Uterus (tissue), 4 donors: ENCODE results near the gene OR2L2. TPM values are rescaled to one million over a fixed set of nuclear protein-coding genes. Genes with fewer than 3 reads are reported as not detected.
"Not testable (repeated sequence)": the region's sequence is repeated elsewhere in the genome, so short reads cannot be mapped to it uniquely, and the experiment has no call there.

Experiments used
- DNase-seq, 2 donors: peaks; one replicate each; pipeline ENCODE4 v3.0.0-alpha.2; 2019 to 2020
- H3K27ac ChIP-seq, 2 donors: fragments of 200-600 bp; sonication (generic); 1 replicate in 1 of 2; 2 replicates in 1 of 2; pipeline ENCODE4 v1.5.1; 2016 to 2018
- H3K27me3 ChIP-seq, 2 donors: fragments of 200-600 bp; sonication (generic); one replicate each; pipeline ENCODE4 v1.5.1; 2018 to 2019; ENCODE audit warnings: control low read depth in 1 of 2
- H3K36me3 ChIP-seq, 2 donors: fragments of 200-600 bp; sonication (generic); one replicate each; pipeline ENCODE4 v1.5.1; 2019; ENCODE audit warnings: control low read depth in 1 of 2
- H3K4me1 ChIP-seq, 2 donors: fragments of 200-600 bp; sonication (generic); one replicate each; pipeline ENCODE4 v1.5.1; 2018 to 2019; ENCODE audit warnings: control low read depth in 1 of 2
- H3K4me3 ChIP-seq, 2 donors: fragments of 200-600 bp; sonication (generic); 1 replicate in 1 of 2; 2 replicates in 1 of 2; pipeline ENCODE4 v1.5.1; 2018 to 2019; ENCODE audit warnings: mild to moderate bottlenecking in 1 of 2
- H3K9me3 ChIP-seq, 2 donors: fragments of 200-600 bp; sonication (generic); one replicate each; pipeline ENCODE4 v1.5.1; 2019; ENCODE audit warnings: control low read depth in 1 of 2
- CTCF ChIP-seq, 4 experiments: fragments of 200-600 bp in 2 of 4; fragments of 450-650 bp in 2 of 4; sonication (generic) in 2 of 4; IDR thresholded peaks; one replicate each; pipeline ENCODE4 v1.5.1; 2016 to 2019; ENCODE audit warnings: antibody characterized with exemption in 4 of 4, mild to moderate bottlenecking in 2 of 4, moderate library complexity in 1 of 4
- POLR2A ChIP-seq, 2 donors: fragments of 450-650 bp; IDR thresholded peaks; one replicate each; pipeline ENCODE4 v1.6.1; 2016; ENCODE audit warnings: antibody characterized with exemption in 2 of 2, mild to moderate bottlenecking in 1 of 2, moderate library complexity in 1 of 2
- intact Hi-C: fragments of 100-400 bp; cut with DNase I; formaldehyde crosslinking; loops from one replicate; pipeline ENCODE4 v1.15.1; 2023; ENCODE audit warnings: low total_unique reads
- small RNA-seq: library from RNA; depleted of rRNA; stranded (forward); fragments of <200 nt; gene quantifications from one replicate; pipeline ENCODE3, GENCODE V24; 2016
- total RNA-seq, 4 donors: library from RNA; depleted of rRNA in 3 of 4; stranded (reverse); fragments of >200 nt in 3 of 4; gene quantifications; one replicate each; pipeline versions ENCODE4 v1.1.0 to v1.2.4, GENCODE V29; 2014 to 2023
- donor health status: DM: yes; HTN: yes; CAD: no.

Gene OR2L2
- total RNA-seq, 4 donors from 2014 or later: 0.30 TPM; not detected in 3

DNA sequence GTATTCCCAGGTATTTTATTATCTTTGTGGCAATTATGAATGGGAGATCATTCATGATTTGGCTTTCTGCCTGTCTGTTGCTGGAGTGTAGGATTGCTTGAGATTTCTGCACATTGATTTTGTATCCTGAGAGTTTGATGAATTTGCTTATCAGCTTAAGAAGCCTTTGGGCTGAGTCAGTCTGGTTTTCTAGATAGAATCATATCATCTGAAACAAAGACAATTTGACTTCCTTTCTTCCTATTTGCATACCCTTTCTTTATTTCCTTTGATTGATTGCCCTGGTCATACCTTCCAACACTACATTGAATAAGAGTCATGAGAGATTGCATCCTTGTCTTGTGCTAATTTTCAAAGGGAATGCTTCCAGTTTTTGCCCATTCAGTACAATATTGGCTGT is 24.8 kb downstream of the OR2L2 start:
- intact Hi-C loops: no loop called here
- Histone ChIP-seq H3K9me3 (no peaks in the 10 kb centered on the region), H3K36me3 (no peaks in the 10 kb centered on the region), H3K27ac (no peak overlapping the region), H3K4me3 (no peak overlapping the region), H3K4me1 (no peaks in the 10 kb centered on the region), H3K27me3 (no peaks in the 10 kb centered on the region)
- TF ChIP-seq CTCF (IDR thresholded peaks at IDR 0.05): no peak
- TF ChIP-seq POLR2A (IDR thresholded peaks at IDR 0.05): no peak
- DNase-seq: no peak

DNA sequence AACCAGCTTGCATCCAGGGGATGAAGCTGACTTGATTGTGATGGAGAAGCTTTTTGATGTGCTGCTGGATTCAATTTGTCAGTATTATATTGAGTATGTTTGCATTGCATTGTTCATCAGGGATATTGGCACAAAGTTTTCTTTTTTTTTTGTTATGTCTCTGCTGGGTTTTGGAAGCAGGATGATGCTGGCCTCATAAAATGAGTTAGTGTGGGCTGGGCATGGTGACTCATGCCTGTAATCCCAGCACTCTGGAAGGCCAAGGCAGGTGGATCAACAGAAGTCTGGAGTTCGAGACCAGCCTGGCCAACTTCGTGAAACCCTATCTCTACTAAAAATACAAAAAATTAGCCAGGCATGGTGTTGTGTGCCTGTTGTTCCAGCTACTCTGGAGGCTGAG is 25.4 kb downstream of the OR2L2 start:
- no peak for DNase-seq
- intact Hi-C loops: no loop called here
- TF ChIP-seq POLR2A (IDR thresholded peaks at IDR 0.05): no peak
- no peak for TF ChIP-seq CTCF (IDR thresholded peaks at IDR 0.05)
- Histone ChIP-seq H3K27ac (no peak overlapping the region), H3K4me3 (no peak overlapping the region), H3K4me1 (no peaks in the 10 kb centered on the region), H3K36me3 (no peaks in the 10 kb centered on the region), H3K9me3 (no peaks in the 10 kb centered on the region), H3K27me3 (no peaks in the 10 kb centered on the region)

DNA sequence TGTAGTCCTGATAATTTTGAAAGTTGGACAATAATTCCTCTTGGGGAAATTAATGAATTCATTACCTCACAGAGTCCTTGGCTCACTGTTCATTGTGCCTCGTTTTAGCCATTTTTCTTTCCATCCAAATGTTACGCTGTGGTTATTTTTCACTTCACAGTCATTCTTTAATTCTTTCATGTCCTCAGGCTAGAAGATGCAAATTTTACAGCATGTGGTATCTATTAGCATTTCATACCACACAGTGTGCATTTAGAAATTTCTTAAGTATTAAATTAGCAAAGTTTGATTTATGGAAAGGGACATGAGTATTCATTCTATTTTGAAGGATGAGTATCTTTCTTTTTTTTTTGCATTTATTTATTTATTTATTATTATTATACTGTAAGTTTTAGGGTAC is 35.2 kb downstream of the OR2L2 start:
- DNase-seq: no peak
- Histone ChIP-seq H3K4me1 (no peaks in the 10 kb centered on the region), H3K27ac (no peak overlapping the region), H3K9me3 (no peaks in the 10 kb centered on the region), H3K36me3 (no peaks in the 10 kb centered on the region), H3K4me3 (no peak overlapping the region), H3K27me3 (no peaks in the 10 kb centered on the region)
- intact Hi-C loops: no loop called here
- TF ChIP-seq CTCF (IDR thresholded peaks at IDR 0.05): no peak
- no peak for TF ChIP-seq POLR2A (IDR thresholded peaks at IDR 0.05)

DNA sequence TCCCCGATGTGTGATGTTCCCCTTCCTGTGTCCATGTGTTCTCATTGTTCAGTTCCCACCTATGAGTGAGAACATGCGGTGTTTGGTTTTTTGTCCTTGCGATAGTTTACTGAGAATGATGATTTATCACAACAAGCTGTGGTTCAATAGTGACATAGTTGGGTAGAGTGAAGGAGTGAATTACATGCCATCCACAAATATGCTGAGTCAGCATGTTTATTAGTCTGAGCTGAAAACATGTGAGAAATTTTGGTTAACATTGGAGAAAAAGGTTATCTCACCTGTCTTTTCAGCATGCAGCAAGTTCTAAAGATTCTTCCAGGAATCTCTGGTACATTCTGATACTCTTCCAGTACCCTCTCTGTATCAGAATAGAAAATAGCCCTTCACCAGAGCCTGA is 35.7 kb downstream of the OR2L2 start:
- H3K4me3 ChIP-seq: no peak overlapping the region
- no peaks in the 10 kb centered on the region for H3K4me1 ChIP-seq
- H3K36me3 ChIP-seq: no peaks in the 10 kb centered on the region
- H3K9me3 ChIP-seq: no peaks in the 10 kb centered on the region
- H3K27me3 ChIP-seq: no peaks in the 10 kb centered on the region
- intact Hi-C loops: no loop called here
- DNase-seq: no peak
- TF ChIP-seq CTCF (IDR thresholded peaks at IDR 0.05) (no peak), POLR2A (IDR thresholded peaks at IDR 0.05) (no peak)
- H3K27ac ChIP-seq: no peak overlapping the region

GRCh38 chr1:248083864-248084263 is 54.0 kb downstream of the OR2L2 start:
- H3K4me3 ChIP-seq, H3K36me3 ChIP-seq, intact Hi-C loops, H3K4me1 ChIP-seq, H3K9me3 ChIP-seq, H3K27ac ChIP-seq, DNase-seq, H3K27me3 ChIP-seq: not testable (repeated sequence)

Small RNA genes lying within 50 kb of the gene (small RNA-seq; reads per million reads assigned to genes)
- not detected for gene RF00019

Other genes with a start within 250 kb of the OR2L2 start
- gene OR14A16, start 206.0 kb upstream of the OR2L2 start, total RNA-seq: not detected
- gene OR11L1, start 188.2 kb upstream of the OR2L2 start, total RNA-seq: not detected
- 10 to 100 TPM in 1 of 4 donors, 1 to 10 TPM in 2, under 1 TPM in 1; 0.88 to 10.3 (median 2.1) TPM for gene TRIM58, start 172.9 kb upstream of the OR2L2 start, total RNA-seq
- under 1 TPM in 1 of 4 donors, not detected in 3; 0.49 TPM for gene OR2W3, start 134.5 kb upstream of the OR2L2 start, total RNA-seq
- under 1 TPM in 1 of 4 donors, not detected in 3; 0.40 TPM for gene OR2T8, start 109.8 kb upstream of the OR2L2 start, total RNA-seq
- not detected for gene OR2AJ1, start 105.2 kb upstream of the OR2L2 start, total RNA-seq
- gene OR2L8, start 81.2 kb upstream of the OR2L2 start, total RNA-seq: not detected
- not detected for gene OR2AK2, start 64.8 kb upstream of the OR2L2 start, total RNA-seq
- gene OR2L5, start 16.4 kb upstream of the OR2L2 start, total RNA-seq: under 1 TPM in 1 of 4 donors, not detected in 3; 0.14 TPM
- under 1 TPM in 1 of 4 donors, not detected in 3; 0.15 TPM for gene OR2L3, start 16.8 kb downstream of the OR2L2 start, total RNA-seq
- gene OR2L13, start 65.1 kb downstream of the OR2L2 start, total RNA-seq: under 1 TPM in 1 of 4 donors, not detected in 3; 0.21 TPM
- gene OR2M5, start 115.1 kb downstream of the OR2L2 start, total RNA-seq: not detected
- not detected for gene OR2M2, start 144.8 kb downstream of the OR2L2 start, total RNA-seq
- gene OR2M3, start 167.2 kb downstream of the OR2L2 start, total RNA-seq: under 1 TPM in 1 of 4 donors, not detected in 3; under 0.01 TPM
- gene OR2M4, start 201.3 kb downstream of the OR2L2 start, total RNA-seq: not detected
- not detected for gene OR2T33, start 247.9 kb downstream of the OR2L2 start, total RNA-seq